ENCODE measurements around the gene ACTR3.

DNA sequence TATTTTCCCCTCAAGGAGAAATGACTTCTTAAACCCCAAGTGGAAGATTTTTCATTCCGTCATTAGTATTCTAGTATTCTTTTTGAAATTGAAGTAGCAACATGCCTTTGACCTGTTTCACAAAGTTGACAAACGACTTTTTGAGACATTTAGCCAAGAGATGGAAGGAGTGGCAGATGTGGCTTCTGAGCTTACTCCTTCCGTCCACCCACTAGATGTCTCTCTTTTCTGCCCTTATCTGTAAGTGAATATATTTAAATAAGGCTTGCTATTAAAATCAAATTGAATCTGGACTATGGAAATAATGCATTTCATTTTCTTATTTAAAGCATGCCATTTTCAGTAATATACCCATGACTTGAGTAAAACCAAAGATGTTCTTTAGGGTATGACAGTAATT, 74.1 kb downstream of the ACTR3 start:
- TF ChIP-seq, protein P1, sequence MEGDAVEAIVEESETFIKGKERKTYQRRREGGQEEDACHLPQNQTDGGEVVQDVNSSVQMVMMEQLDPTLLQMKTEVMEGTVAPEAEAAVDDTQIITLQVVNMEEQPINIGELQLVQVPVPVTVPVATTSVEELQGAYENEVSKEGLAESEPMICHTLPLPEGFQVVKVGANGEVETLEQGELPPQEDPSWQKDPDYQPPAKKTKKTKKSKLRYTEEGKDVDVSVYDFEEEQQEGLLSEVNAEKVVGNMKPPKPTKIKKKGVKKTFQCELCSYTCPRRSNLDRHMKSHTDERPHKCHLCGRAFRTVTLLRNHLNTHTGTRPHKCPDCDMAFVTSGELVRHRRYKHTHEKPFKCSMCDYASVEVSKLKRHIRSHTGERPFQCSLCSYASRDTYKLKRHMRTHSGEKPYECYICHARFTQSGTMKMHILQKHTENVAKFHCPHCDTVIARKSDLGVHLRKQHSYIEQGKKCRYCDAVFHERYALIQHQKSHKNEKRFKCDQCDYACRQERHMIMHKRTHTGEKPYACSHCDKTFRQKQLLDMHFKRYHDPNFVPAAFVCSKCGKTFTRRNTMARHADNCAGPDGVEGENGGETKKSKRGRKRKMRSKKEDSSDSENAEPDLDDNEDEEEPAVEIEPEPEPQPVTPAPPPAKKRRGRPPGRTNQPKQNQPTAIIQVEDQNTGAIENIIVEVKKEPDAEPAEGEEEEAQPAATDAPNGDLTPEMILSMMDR (IDR thresholded peaks at IDR 0.05) = no peak
- no peak for TF ChIP-seq POLR2A (IDR thresholded peaks at IDR 0.05)
